ENCODE results near the gene ADAM12.

Gene ADAM12

GRCh38 chr10:125984865-125985495 lies 403.3 kb downstream of the ADAM12 start:
- in situ Hi-C loops (cut with MboI; ENCODE audit: low pct_unique_long_range_greater_than_20kb, low sequenced_read_pairs, unreplicated experiment) = loop anchor here (25.0 kb wide), 1 partner anchor 502 kb away; no protein-coding TSS in a partner anchor
- TF ChIP-seq CTCF (IDR thresholded peaks at IDR 0.05; ENCODE audit: extremely low read depth, insufficient read depth, missing control alignments) = no peak
- DNase-seq (ENCODE audit: low spot score) = no peak

- TF ChIP-seq CTCF (IDR thresholded peaks at IDR 0.05; ENCODE audit: extremely low read depth, insufficient read depth, missing control alignments) = no peak
- in situ Hi-C loops (cut with MboI; ENCODE audit: low pct_unique_long_range_greater_than_20kb, low sequenced_read_pairs, unreplicated experiment) = loop anchor here (25.0 kb wide), 1 partner anchor 503 kb away; no protein-coding TSS in a partner anchor
- DNase-seq (ENCODE audit: low spot score) = no peak
These were observed 403.9 kb downstream of the ADAM12 start for GRCh38 chr10:125984346-125984745.

- no peak for TF ChIP-seq CTCF (IDR thresholded peaks at IDR 0.05; ENCODE audit: extremely low read depth, insufficient read depth, missing control alignments)
- in situ Hi-C loops (cut with MboI; ENCODE audit: low pct_unique_long_range_greater_than_20kb, low sequenced_read_pairs, unreplicated experiment) = loop anchor here (25.0 kb wide), 1 partner anchor 504 kb away; no protein-coding TSS in a partner anchor
- no peak for DNase-seq (ENCODE audit: low spot score)
These were observed 404.6 kb downstream of the ADAM12 start for GRCh38 chr10:125983656-125984055.

GRCh38 chr10:125983161-125983560 lies 405.1 kb downstream of the ADAM12 start:
- in situ Hi-C loops (cut with MboI; ENCODE audit: low pct_unique_long_range_greater_than_20kb, low sequenced_read_pairs, unreplicated experiment) = loop anchor here (25.0 kb wide), 1 partner anchor 504 kb away; no protein-coding TSS in a partner anchor
- no peak for DNase-seq (ENCODE audit: low spot score)
- TF ChIP-seq CTCF (IDR thresholded peaks at IDR 0.05; ENCODE audit: extremely low read depth, insufficient read depth, missing control alignments) = no peak

- peak; percentile 42 for DNase-seq (ENCODE audit: low spot score)
- in situ Hi-C loops (cut with MboI; ENCODE audit: low pct_unique_long_range_greater_than_20kb, low sequenced_read_pairs, unreplicated experiment) = loop anchor here (25.0 kb wide), 1 partner anchor 505 kb away; no protein-coding TSS in a partner anchor
- peak; percentile 63 for TF ChIP-seq CTCF (IDR thresholded peaks at IDR 0.05; ENCODE audit: extremely low read depth, insufficient read depth, missing control alignments)
These were observed 405.9 kb downstream of the ADAM12 start for GRCh38 chr10:125982260-125982948.

GRCh38 chr10:125980521-125981035 lies 407.7 kb downstream of the ADAM12 start:
- in situ Hi-C loops (cut with MboI; ENCODE audit: low pct_unique_long_range_greater_than_20kb, low sequenced_read_pairs, unreplicated experiment) = loop anchor here (25.0 kb wide), 1 partner anchor 507 kb away; no protein-coding TSS in a partner anchor
- no peak for DNase-seq (ENCODE audit: low spot score)
- no peak for TF ChIP-seq CTCF (IDR thresholded peaks at IDR 0.05; ENCODE audit: extremely low read depth, insufficient read depth, missing control alignments)

All from GM13977 (cell line).